ENCODE data around the gene SCRN2. TPM values are rescaled to one million over a fixed set of nuclear protein-coding genes. Genes with fewer than 3 reads are reported as not detected.
A peak's percentile ranks its signal among the peaks of the same experiment; 100 is the strongest.

Gene SCRN2
- total RNA-seq, 1 donor from 2014 or later, result 25.4 TPM

- Mint-ChIP-seq H3K27me3 (ENCODE audit: unreplicated experiment) (peaks cover 5% of the 10 kb centered on the region), H3K4me3 (ENCODE audit: unreplicated experiment) (no peak overlapping the region), H3K36me3 (ENCODE audit: unreplicated experiment) (peaks cover 2% of the 10 kb centered on the region), H3K4me1 (ENCODE audit: unreplicated experiment) (peaks cover 25% of the 10 kb centered on the region), H3K9me3 (ENCODE audit: unreplicated experiment) (no peaks in the 10 kb centered on the region), H3K27ac (ENCODE audit: unreplicated experiment) (no peak overlapping the region)
- no peak for DNase-seq (ENCODE audit: extremely low spot score, unreplicated experiment)
- TF ChIP-seq CTCF (IDR thresholded peaks at IDR 0.05), result no peak
Observed at GRCh38 chr17:47864791-47865216, 23.7 kb upstream of the SCRN2 start.

DNA sequence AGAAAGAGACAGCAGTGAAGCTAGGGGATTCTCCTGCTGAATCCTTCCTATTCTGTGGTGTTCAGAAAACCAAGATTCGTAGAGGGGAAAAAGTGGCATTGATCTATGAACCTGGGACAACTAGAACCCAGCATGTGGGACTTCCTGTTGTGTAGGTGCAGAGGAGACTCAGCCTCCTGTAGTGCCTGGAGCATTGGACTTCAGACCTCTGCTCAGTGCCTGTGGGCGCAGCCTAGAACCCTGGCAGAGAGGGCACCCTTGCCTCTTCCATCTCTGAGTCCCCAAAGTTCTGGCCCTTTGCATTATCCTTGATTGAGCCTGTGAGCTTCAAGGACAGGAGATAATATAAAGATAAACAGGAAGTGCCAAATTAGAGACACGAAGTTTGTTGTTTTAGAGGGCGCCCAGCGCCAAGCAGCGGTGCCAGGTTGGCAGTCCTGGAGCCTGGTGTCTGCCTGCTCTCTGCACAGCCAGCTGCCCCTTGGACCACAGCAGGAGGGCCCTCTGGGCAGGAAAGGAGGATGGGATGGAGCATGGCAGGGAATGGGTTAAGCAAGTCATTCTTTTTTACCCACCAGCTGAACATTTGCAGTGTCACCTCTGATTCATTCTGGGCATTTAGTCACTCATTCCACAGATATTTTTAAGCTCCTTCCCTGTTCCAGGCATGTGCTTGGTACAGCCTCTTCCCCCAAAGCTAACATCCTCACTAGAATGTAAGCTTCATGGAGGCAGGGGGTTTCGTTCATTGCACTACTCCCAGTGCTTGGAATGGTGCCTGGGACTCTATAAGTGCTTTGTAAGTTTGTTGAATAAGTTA, 21.8 kb upstream of the SCRN2 start:
- DNase-seq (ENCODE audit: extremely low spot score, unreplicated experiment), result no peak
- Mint-ChIP-seq H3K36me3 (ENCODE audit: unreplicated experiment) (peaks cover 2% of the 10 kb centered on the region), H3K27me3 (ENCODE audit: unreplicated experiment) (peaks cover 4% of the 10 kb centered on the region), H3K9me3 (ENCODE audit: unreplicated experiment) (no peaks in the 10 kb centered on the region), H3K4me3 (ENCODE audit: unreplicated experiment) (no peak overlapping the region), H3K4me1 (ENCODE audit: unreplicated experiment) (peaks cover 25% of the 10 kb centered on the region), H3K27ac (ENCODE audit: unreplicated experiment) (peak overlapping the region; percentile 38)
- no peak for TF ChIP-seq CTCF (IDR thresholded peaks at IDR 0.05)

GRCh38 chr17:47860386-47860785, 19.3 kb upstream of the SCRN2 start:
- H3K9me3 Mint-ChIP-seq (ENCODE audit: unreplicated experiment), result no peaks in the 10 kb centered on the region
- no peak overlapping the region for H3K4me3 Mint-ChIP-seq (ENCODE audit: unreplicated experiment)
- DNase-seq (ENCODE audit: extremely low spot score, unreplicated experiment), result no peak
- H3K27ac Mint-ChIP-seq (ENCODE audit: unreplicated experiment), result no peak overlapping the region
- peaks cover 2% of the 10 kb centered on the region for H3K36me3 Mint-ChIP-seq (ENCODE audit: unreplicated experiment)
- peaks cover 7% of the 10 kb centered on the region for H3K27me3 Mint-ChIP-seq (ENCODE audit: unreplicated experiment)
- no peak for TF ChIP-seq CTCF (IDR thresholded peaks at IDR 0.05)
- peaks cover 25% of the 10 kb centered on the region for H3K4me1 Mint-ChIP-seq (ENCODE audit: unreplicated experiment)

DNA sequence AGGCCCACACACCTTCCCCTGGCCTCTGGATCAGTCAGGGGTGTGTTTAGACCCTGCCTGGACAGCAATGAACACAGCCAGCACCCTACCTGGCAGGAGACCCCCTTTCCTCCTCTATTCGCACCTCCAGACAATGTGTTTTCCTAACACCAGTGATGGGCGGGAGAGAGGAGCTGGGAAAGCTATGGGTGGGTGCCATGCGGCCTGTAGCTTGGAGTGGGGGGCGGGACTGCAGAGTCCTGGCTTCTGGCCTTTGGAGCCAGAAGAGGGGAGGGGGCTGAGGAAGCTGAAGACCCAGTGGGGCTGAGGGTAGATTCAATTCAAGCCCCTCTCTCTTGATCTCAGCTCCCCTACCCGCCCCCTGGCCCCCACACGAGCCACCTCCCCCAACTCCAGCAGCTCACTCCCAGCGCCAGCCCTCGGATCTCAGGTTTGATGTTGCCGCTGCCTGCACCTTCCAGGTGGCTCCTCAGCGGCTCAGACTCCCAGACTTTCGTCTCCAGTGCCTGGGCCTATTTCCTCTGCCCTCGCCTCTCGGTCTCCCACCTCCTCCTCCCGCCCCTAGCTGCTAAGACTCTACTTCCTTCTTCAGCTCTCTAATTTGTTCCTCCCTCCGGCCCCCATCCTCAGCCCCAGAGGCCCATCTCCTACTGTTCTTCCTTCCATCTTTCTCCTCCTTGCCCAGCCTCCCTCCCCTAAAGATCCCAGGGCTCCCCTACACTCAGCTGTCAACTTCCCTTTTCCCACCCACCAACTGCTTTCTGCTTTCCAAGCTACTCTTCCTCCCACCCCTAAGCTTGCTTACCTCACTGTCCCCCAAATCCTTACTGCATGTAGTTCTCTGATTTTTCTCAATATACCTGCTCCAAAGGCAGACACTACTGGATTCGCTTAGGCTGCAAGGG, 16.7 kb upstream of the SCRN2 start:
- Mint-ChIP-seq H3K36me3 (ENCODE audit: unreplicated experiment) (no peaks in the 10 kb centered on the region), H3K4me3 (ENCODE audit: unreplicated experiment) (no peak overlapping the region), H3K9me3 (ENCODE audit: unreplicated experiment) (no peaks in the 10 kb centered on the region), H3K27me3 (ENCODE audit: unreplicated experiment) (peaks cover 33% of the 10 kb centered on the region), H3K27ac (ENCODE audit: unreplicated experiment) (no peak overlapping the region), H3K4me1 (ENCODE audit: unreplicated experiment) (peaks cover 8% of the 10 kb centered on the region)
- DNase-seq (ENCODE audit: extremely low spot score, unreplicated experiment), result no peak
- no peak for TF ChIP-seq CTCF (IDR thresholded peaks at IDR 0.05)

- peaks cover 6% of the 10 kb centered on the region for H3K4me1 Mint-ChIP-seq (ENCODE audit: unreplicated experiment)
- no peak overlapping the region for H3K4me3 Mint-ChIP-seq (ENCODE audit: unreplicated experiment)
- no peak overlapping the region for H3K27ac Mint-ChIP-seq (ENCODE audit: unreplicated experiment)
- H3K27me3 Mint-ChIP-seq (ENCODE audit: unreplicated experiment), result peaks cover 43% of the 10 kb centered on the region
- no peak for DNase-seq (ENCODE audit: extremely low spot score, unreplicated experiment)
- H3K9me3 Mint-ChIP-seq (ENCODE audit: unreplicated experiment), result no peaks in the 10 kb centered on the region
- no peak for TF ChIP-seq CTCF (IDR thresholded peaks at IDR 0.05)
- no peaks in the 10 kb centered on the region for H3K36me3 Mint-ChIP-seq (ENCODE audit: unreplicated experiment)
Observed at GRCh38 chr17:47856830-47857229, 15.8 kb upstream of the SCRN2 start.

All from osteocyte (in vitro differentiated cells).